NB4 (cell line): Measurements from ENCODE around the gene RELCH.

Experiments used
- CTCF ChIP-seq: IDR thresholded peaks from one replicate; pipeline ENCODE4 v1.5.1; 2012; ENCODE audit warnings: low read depth, low read length
- MYC ChIP-seq: IDR thresholded peaks from 2 replicates; pipeline ENCODE4 v1.6.1; 2011; ENCODE audit warnings: low read depth, low read length
- POLR2A ChIP-seq: IDR thresholded peaks from 2 replicates; pipeline ENCODE4 v1.6.1; 2011; ENCODE audit warnings: mild to moderate bottlenecking; ENCODE audit not compliant: insufficient read length; ENCODE audit errors: extremely low read depth

DNA sequence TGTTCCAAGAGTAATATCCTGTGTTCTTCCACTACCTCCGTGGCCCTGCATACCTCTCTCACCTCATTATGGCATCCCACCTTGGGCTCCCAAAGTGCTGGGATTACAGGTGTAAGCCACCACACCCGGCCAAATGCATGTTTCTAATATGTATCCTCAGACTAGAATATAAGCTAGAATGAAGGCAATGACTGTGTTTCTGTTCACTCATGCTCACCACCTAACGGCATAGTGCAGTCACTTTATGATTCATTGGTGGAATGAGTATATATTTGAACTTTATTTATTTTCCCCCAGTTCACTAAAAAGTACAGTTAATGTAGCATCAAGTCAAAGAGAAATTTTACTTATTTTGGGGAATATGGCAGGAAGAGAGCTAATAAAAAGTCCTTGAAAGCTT is 11.5 kb upstream of the RELCH start:
- TF ChIP-seq MYC (no peak), CTCF (no peak), POLR2A (no peak)
